ENCODE measurements around the gene RFXAP. TPM values are rescaled to one million over a fixed set of nuclear protein-coding genes. Genes with fewer than 3 reads are reported as not detected.

The RFXAP gene
- total RNA-seq, 4 donors from 2014 or later: 6.0 to 10.7 (median 9.4) TPM

DNA sequence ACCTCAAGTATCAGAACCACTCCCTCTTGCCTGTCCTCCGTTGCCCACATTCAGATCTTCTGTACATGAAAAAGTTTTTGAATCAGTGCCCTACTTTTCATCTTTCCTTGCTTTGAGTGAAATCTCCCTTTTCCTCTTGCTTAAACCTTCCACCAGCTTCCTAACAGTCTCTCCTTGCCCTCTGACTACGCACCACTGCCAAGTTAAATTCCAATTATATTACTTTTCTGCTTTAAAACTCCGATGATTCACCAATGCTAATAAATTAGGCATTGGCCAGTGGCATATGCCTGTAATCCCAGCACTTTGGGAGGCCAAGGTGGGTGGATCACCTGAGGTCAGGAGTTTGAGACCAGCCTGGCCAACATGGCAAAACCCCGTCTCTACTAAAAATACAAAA, 30.7 kb upstream of the RFXAP start:
- H3K4me3 ChIP-seq (replicated peaks in 1 of 3): no peak overlapping the region
- no peaks in the 10 kb centered on the region for H3K27me3 ChIP-seq
- no peaks in the 10 kb centered on the region for H3K36me3 ChIP-seq
- WGBS, 2 donors: 92 to 93% methylated on average over 4 of the region's 4 CpGs
- no peak for DNase-seq
- H3K9me3 ChIP-seq: no peaks in the 10 kb centered on the region
- TF ChIP-seq, protein P1, sequence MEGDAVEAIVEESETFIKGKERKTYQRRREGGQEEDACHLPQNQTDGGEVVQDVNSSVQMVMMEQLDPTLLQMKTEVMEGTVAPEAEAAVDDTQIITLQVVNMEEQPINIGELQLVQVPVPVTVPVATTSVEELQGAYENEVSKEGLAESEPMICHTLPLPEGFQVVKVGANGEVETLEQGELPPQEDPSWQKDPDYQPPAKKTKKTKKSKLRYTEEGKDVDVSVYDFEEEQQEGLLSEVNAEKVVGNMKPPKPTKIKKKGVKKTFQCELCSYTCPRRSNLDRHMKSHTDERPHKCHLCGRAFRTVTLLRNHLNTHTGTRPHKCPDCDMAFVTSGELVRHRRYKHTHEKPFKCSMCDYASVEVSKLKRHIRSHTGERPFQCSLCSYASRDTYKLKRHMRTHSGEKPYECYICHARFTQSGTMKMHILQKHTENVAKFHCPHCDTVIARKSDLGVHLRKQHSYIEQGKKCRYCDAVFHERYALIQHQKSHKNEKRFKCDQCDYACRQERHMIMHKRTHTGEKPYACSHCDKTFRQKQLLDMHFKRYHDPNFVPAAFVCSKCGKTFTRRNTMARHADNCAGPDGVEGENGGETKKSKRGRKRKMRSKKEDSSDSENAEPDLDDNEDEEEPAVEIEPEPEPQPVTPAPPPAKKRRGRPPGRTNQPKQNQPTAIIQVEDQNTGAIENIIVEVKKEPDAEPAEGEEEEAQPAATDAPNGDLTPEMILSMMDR (IDR thresholded peaks at IDR 0.05): no peak
- TF ChIP-seq POLR2A (IDR thresholded peaks at IDR 0.05): no peak
- H3K4me1 ChIP-seq: no peaks in the 10 kb centered on the region
- no peak overlapping the region for H3K27ac ChIP-seq
- intact Hi-C loops (cut with DNase I): no loop called here

DNA sequence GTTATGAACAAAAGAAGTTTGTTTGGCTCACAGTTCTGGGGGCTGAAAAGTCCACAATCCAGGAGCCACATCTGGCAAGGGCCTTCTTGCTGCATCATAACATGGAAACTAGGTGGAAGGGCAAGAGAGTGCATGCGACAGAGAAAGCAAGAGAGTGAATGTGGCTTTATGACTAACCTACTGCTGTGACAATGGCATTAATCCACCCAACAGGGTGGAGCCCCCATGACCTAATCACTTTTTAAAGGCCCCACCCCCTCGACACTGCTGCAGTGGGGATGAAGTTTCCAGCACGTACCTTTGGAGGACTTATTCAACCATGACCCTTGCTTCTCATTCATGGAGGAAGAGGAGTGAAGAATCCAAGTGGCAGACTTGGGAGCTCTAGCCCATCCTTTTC, 30.0 kb upstream of the RFXAP start:
- intact Hi-C loops (cut with DNase I): no loop called here
- Histone ChIP-seq H3K9me3 (no peaks in the 10 kb centered on the region), H3K36me3 (no peaks in the 10 kb centered on the region), H3K4me1 (no peaks in the 10 kb centered on the region), H3K27ac (no peak overlapping the region), H3K27me3 (no peaks in the 10 kb centered on the region), H3K4me3 (replicated peaks in 1 of 3) (no peak overlapping the region)
- 76 to 90% methylated on average over 3 of the region's 3 CpGs for WGBS, 2 donors
- no peak for TF ChIP-seq POLR2A (IDR thresholded peaks at IDR 0.05)
- TF ChIP-seq, protein P1 (IDR thresholded peaks at IDR 0.05): no peak
- no peak for DNase-seq

DNA sequence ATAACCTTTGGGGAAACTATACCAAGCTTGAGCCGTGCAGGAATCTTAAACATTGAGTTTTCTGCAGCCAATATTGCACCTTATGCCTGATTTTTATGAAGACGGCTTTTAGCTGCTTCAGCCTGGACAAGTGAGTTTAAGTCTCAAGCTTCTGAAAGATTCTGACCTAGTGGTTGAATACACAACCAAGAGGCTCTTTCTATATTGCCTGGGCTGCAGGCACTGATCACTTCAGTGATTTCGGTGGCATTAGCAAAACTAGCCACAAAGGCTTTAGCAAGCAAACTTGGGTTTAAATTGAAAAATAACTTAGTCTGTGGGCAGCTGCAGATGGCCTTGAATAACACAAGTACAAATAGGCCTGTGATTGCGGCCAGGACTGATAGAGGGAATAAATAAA, 29.3 kb upstream of the RFXAP start:
- Histone ChIP-seq H3K27ac (no peak overlapping the region), H3K27me3 (no peaks in the 10 kb centered on the region), H3K4me1 (no peaks in the 10 kb centered on the region), H3K9me3 (no peaks in the 10 kb centered on the region), H3K4me3 (replicated peaks in 1 of 3) (no peak overlapping the region), H3K36me3 (no peaks in the 10 kb centered on the region)
- intact Hi-C loops (cut with DNase I): no loop called here
- DNase-seq: no peak
- WGBS, 2 donors: 74 to 77% methylated on average over 4 of the region's 4 CpGs
- no peak for TF ChIP-seq POLR2A (IDR thresholded peaks at IDR 0.05)
- TF ChIP-seq, protein P1 (IDR thresholded peaks at IDR 0.05): no peak

DNA sequence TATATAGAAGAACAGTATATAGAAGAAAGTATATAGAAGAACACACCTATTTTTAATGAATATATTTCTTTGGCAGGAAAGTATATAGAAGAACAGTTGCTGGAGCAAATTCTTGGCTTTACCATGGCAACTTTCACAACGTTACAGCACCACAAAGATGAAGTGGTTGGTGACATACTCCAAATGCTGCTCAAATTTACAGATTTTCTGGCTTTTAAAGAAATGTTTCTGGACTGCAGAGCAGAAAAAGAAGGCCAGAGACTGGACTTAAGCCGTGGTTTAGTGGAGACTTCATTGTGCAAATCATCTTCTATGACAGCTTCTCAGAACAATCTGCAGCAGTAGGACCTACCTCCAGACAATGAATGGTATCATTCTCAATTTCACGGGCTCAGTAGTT, 24.3 kb upstream of the RFXAP start:
- intact Hi-C loops (cut with DNase I): no loop called here
- 73% methylated on average over 3 of the region's 3 CpGs for WGBS, 2 donors
- H3K27ac ChIP-seq: no peak overlapping the region
- no peaks in the 10 kb centered on the region for H3K36me3 ChIP-seq
- H3K9me3 ChIP-seq: no peaks in the 10 kb centered on the region
- H3K4me1 ChIP-seq: no peaks in the 10 kb centered on the region
- H3K27me3 ChIP-seq: no peaks in the 10 kb centered on the region
- H3K4me3 ChIP-seq (replicated peaks in 1 of 3): no peak overlapping the region
- no peak for DNase-seq
- TF ChIP-seq, protein P1 (IDR thresholded peaks at IDR 0.05): no peak
- no peak for TF ChIP-seq POLR2A (IDR thresholded peaks at IDR 0.05)

DNA sequence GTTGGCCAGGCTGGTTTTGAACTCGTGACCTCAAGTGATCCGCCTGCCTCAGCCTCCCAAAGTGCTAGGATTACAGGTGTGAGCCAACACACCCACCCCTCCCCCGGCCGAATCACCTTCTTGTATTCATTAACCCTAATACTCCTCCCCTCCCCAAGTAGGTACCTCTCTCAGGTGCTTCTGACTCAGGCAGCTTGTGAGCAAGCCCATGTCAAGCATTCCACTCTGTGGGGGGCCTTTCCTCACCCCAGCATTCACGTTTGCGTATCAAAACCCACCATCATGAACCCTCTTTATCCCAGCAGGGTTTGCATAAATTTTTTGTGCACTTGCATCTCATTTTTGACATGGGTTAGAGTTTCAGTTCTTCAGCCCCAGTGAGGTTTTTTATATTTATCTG, 23.6 kb upstream of the RFXAP start:
- Histone ChIP-seq H3K4me1 (no peaks in the 10 kb centered on the region), H3K36me3 (no peaks in the 10 kb centered on the region), H3K27ac (no peak overlapping the region), H3K4me3 (replicated peaks in 1 of 3) (no peak overlapping the region), H3K27me3 (no peaks in the 10 kb centered on the region), H3K9me3 (no peaks in the 10 kb centered on the region)
- intact Hi-C loops (cut with DNase I): no loop called here
- WGBS, 2 donors: 77 to 80% methylated on average over 6 of the region's 6 CpGs
- TF ChIP-seq, protein P1 (IDR thresholded peaks at IDR 0.05): no peak
- no peak for TF ChIP-seq POLR2A (IDR thresholded peaks at IDR 0.05)
- DNase-seq: no peak

All from thyroid gland (tissue), 4 donors.